Measurements from ENCODE around the gene SERPINB12. TPM values are rescaled to one million over a fixed set of nuclear protein-coding genes. Genes with fewer than 3 reads are reported as not detected.

SERPINB12 gene
- total RNA-seq, 1 experiment from 2014 or later: not detected

- Histone ChIP-seq H3K79me1 (ENCODE audit: insufficient read depth, low read depth, low read length, poor library complexity, severe bottlenecking) (no peaks in the 10 kb centered on the region), H3K23ac (ENCODE audit: insufficient read length, low read depth, low read length) (no peak overlapping the region)
These were observed 13.2 kb upstream of the SERPINB12 start for GRCh38 chr18:63528863-63529492.

More at GRCh38 chr18:63528863-63529492, 13.2 kb upstream of the SERPINB12 start:
- Histone ChIP-seq H4K20me1 (ENCODE audit: control insufficient read depth, insufficient read depth, insufficient read length) (no peaks in the 10 kb centered on the region), H4K5ac (ENCODE audit: insufficient read length, low read depth, low read length) (no peak overlapping the region), H3K14ac (ENCODE audit: insufficient read depth, low read length) (no peak overlapping the region), H3K79me2 (ENCODE audit: insufficient read depth, low read length) (no peaks in the 10 kb centered on the region), H2BK12ac (ENCODE audit: insufficient read length, low read depth, low read length) (no peak overlapping the region), H2BK5ac (ENCODE audit: insufficient read length, low read length) (no peak overlapping the region), H3K4ac (ENCODE audit: low read depth, low read length) (no peak overlapping the region), H2AFZ (ENCODE audit: low read length) (no peak overlapping the region), H2BK15ac (ENCODE audit: low read depth, low read length) (no peak overlapping the region), H4K91ac (ENCODE audit: insufficient read length, low read depth, low read length) (no peak overlapping the region), H3K4me1 (ENCODE audit: insufficient read depth, low read length) (no peaks in the 10 kb centered on the region), H4K8ac (replicated peaks; ENCODE audit: insufficient read length, low read depth, low read length) (no peak overlapping the region), H3K9me3 (ENCODE audit: control insufficient read depth, low read depth, low read length) (no peaks in the 10 kb centered on the region), H2AK5ac (ENCODE audit: insufficient read length, low read length) (no peak overlapping the region), H3K56ac (ENCODE audit: insufficient read length, low read depth, low read length) (no peak overlapping the region), H2BK120ac (ENCODE audit: low read depth, low read length, poor library complexity, severe bottlenecking) (no peak overlapping the region), H3K23me2 (ENCODE audit: insufficient read length, low read depth, low read length, poor library complexity, severe bottlenecking) (no peaks in the 10 kb centered on the region), H3K9ac (ENCODE audit: extremely low read depth, insufficient read length, low read length) (no peak overlapping the region), H3K4me2 (ENCODE audit: insufficient read depth, insufficient read length, low read length) (no peak overlapping the region), H3K27ac (ENCODE audit: insufficient read length, low read depth, low read length) (no peak overlapping the region), H2BK20ac (ENCODE audit: low read depth, low read length, poor library complexity, severe bottlenecking) (no peak overlapping the region), H3T11ph (ENCODE audit: low read length) (no peak overlapping the region), H3K27me3 (ENCODE audit: insufficient read depth, low read length) (no peaks in the 10 kb centered on the region), H3K18ac (ENCODE audit: insufficient read length, low read depth, low read length) (no peak overlapping the region)
- Mint-ChIP-seq H3K36me3 (ENCODE audit: insufficient read depth in 1 of 3, low read depth in 3 of 3) (no peaks in the 10 kb centered on the region), H3K9me3 (no peaks in the 10 kb centered on the region), H3K4me1 (no peaks in the 10 kb centered on the region), H3K27ac (no peak overlapping the region), H3K27me3 (ENCODE audit: low read depth) (no peaks in the 10 kb centered on the region), H3K4me3 (no peak overlapping the region)
- DNase-seq: no peak
- WGBS (ENCODE audit: extremely low coverage, insufficient read length, low lambda C conversion rate): no CpG with 5 or more reads among the region's 5 CpGs
- no peak for TF ChIP-seq CTCF (conservative IDR thresholded peaks at IDR 0.05)
